DMS 273 (cell line): ENCODE results near the gene SEPTIN7.
"Not testable (repeated sequence)": the region's sequence is repeated elsewhere in the genome, so short reads cannot be mapped to it uniquely, and the experiment has no call there.

ENCODE experiments used
- DNase-seq: peaks from one replicate; lab custom pipeline; 2025; ENCODE audit not compliant: unreplicated experiment; lab: John Stamatoyannopoulos, UW

SEPTIN7 gene

GRCh38 chr7:35800718-35801391 is at the start of gene SEPTIN7:
TSS of gene SEPTIN7 (plus strand) at chr7:35801057. CDS start at chr7:35801210, 153 bp downstream.
- peak; percentile 100 for DNase-seq

- DNase-seq, result no peak
Measured at GRCh38 chr7:35752742-35753141, 48.1 kb upstream of the SEPTIN7 start.

DNA sequence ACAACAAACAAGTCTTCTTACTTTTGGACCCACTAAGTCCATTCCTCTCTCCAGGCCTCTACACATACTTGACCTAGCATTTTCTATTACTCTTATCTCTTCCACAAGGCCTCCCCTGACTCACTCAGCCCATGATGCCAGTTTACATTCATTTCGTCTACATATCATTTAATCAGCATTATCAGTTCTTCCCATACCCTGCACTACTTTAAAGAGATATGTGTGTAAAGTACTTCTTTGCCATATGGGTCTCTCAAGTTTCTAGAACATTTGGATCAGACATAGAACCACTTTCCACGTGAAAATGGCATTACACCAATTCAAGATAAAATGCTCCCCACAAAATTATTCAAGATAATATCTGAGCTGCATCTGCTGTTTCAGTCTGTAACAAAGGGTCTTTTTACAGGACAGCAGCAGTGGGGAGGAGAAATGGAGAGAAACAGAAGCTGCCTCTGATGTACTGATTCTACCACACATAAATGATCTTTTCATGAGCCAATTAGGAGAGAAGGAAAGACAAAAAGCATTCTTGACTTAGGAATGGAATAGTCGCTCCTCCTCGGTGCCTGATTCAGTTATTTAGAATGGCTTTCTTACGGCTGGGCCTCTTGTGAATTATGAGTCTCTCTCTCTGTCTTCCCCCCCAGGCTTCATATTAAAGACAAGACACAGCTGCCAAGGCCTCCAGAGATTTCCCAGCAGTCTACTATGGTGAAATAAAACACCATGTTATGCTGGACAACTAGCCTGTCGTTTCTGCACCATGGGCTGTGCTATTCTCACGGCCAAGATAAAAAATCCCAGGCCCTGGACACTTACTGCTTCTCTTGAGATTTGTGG is 46.9 kb upstream of the SEPTIN7 start:
- DNase-seq, result peak; percentile 77

DNA sequence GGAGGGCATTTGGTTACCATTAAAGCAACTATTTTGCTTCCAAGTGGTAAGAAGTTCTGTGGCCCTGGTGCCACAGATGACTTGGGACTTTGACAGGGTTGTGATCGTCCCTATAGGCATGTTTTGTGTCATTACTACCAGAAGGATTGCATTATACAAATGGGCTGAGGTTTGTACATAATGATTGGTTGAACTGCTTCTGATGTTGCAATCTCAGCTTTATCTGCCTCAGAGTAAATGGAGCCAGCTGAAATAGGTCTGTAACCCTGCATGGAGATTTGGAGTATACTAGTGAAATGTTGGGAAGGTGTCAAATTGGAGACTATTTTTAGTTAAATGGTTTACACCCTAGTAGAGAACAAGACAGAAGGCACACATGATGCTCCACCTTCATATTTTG is 46.1 kb upstream of the SEPTIN7 start:
- peak; percentile 40 for DNase-seq

- DNase-seq, result no peak
Measured at GRCh38 chr7:35755711-35756110, 45.1 kb upstream of the SEPTIN7 start.

GRCh38 chr7:35756453-35756852 is 44.4 kb upstream of the SEPTIN7 start:
- not testable (repeated sequence) for DNase-seq

DNA sequence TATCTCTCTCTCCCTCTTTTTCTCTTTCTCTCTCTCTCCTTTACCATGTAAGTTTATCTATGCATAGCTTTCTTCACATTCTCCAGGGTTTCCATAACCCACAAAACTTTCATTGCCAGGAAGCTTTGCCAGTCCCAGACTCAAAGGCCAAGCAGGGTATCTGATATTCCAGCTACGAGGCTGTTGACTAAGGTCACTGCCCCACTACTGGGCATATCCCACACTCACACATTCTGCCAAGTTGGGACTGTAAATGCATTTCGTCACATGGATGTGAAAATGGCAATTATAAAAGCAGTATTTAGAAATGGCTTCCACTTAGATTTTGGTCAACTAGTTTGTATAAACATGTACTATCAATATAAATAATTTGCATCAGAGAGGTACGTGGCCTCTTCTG is 43.3 kb upstream of the SEPTIN7 start:
- DNase-seq, result no peak

GRCh38 chr7:35758421-35758820 is 42.4 kb upstream of the SEPTIN7 start:
- peak; percentile 49 for DNase-seq

DNA sequence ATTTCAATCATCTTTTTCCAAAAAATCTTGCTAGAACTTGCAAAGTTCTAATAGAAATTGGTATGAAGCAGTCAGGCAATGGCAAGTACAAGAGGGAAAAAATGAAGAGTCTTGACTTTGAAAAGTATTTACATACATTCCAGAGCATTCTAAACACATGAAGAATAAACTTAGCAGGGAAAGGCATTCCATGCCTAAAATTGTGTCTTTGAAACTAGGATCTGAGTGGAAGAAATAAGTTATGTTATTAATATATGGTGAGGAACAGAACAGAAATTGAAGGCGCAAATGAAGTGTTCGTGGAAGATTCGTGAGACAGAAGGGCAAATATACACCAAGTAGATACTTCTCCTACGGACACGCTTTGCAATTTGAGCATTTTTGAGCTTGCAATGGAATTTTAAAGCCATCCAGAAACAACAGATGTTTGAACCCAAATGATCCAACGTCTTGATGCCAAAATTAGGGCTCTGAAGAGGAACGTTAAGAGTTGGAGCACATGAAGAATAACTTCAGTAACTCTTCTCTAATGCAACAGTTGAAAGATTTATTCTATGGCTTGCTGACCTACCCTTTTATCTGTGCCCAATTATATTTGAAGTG is 40.6 kb upstream of the SEPTIN7 start:
- no peak for DNase-seq

- no peak for DNase-seq
Measured at GRCh38 chr7:35761871-35762677, 38.8 kb upstream of the SEPTIN7 start.

GRCh38 chr7:35762781-35763180 is 38.1 kb upstream of the SEPTIN7 start:
- DNase-seq, result no peak

DNA sequence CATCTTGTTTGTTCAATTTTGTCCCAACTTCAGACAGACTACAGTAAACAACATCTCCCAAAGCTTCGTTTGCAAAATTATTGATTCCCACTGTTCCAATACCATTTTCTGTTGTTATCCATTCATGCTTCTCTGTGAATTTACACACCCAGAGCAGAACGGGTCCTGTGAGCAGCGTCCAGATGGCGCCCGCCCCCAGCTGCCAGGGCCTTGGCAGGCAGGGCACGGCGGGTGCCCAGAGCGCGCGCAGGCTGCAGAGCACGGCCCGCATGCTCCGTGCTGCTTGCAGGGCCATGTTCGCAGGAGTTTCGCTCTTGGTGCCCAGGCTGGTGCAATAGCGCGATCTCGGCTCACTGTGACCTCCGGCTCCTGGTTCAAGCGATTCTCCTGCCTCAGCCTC is 32.5 kb upstream of the SEPTIN7 start:
- DNase-seq, result peak; percentile 76

GRCh38 chr7:35771776-35772175 is 29.1 kb upstream of the SEPTIN7 start:
- DNase-seq, result no peak

- DNase-seq, result no peak
Measured at GRCh38 chr7:35773994-35774393, 26.9 kb upstream of the SEPTIN7 start.

- no peak for DNase-seq
Measured at GRCh38 chr7:35776686-35777085, 24.2 kb upstream of the SEPTIN7 start.

- no peak for DNase-seq
Measured at GRCh38 chr7:35777121-35777520, 23.7 kb upstream of the SEPTIN7 start.

- no peak for DNase-seq
Measured at GRCh38 chr7:35780070-35780469, 20.8 kb upstream of the SEPTIN7 start.

GRCh38 chr7:35781200-35781701 is 19.6 kb upstream of the SEPTIN7 start:
- no peak for DNase-seq

GRCh38 chr7:35781767-35782515 is 18.9 kb upstream of the SEPTIN7 start:
- DNase-seq, result no peak

DNA sequence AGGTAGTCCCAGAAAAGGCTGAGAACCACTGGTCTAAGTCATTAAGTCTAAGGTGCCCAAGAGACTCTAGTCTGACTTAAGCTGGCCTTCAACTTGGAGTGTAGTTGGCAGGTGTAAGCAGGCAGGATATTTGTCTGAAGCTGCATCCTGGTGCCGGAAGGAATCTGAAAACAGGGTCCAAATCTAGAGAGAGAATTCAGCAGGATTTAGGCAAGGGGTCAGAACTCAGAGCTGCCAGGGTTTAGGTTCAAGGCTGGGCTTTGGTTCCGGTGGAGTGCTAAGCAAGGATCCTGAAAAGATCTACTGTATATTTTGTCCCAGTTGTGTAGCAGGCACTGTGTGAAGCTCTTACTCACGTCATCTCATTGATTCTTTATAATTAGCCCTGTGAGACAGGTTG is 16.5 kb upstream of the SEPTIN7 start:
- no peak for DNase-seq
